Dermis lymphatic vessel endothelial cell (primary cell): Measurements from ENCODE around the gene ACER2. TPM values are rescaled to one million over a fixed set of nuclear protein-coding genes. Genes with fewer than 3 reads are reported as not detected.

Experiments
- total RNA-seq: library from RNA; depleted of rRNA; stranded (reverse); fragments of >200 nt; gene quantifications from 2 replicates; pipeline ENCODE4 v1.2.1, GENCODE V29; 2014

The ACER2 gene
- total RNA-seq: 11.2 and 11.6 TPM in 2 replicates

GRCh38 chr9:19408693-19409400 lies at the start of gene ACER2:
TSS of gene ACER2 (plus strand) at chr9:19409009. CDS start at chr9:19409085, 76 bp downstream.

Other genes with a start within 250 kb of the ACER2 start
- gene DENND4C, start 178.3 kb upstream of the ACER2 start, total RNA-seq: 89.9 and 121 TPM in 2 replicates
- gene RPS6, start 28.8 kb upstream of the ACER2 start, total RNA-seq: 1,775 and 2,488 TPM in 2 replicates